Cerebellar nuclear complex (tissue), 1 donor: ENCODE measurements around the gene PMP22.
"Not testable (repeated sequence)": the region's sequence is repeated elsewhere in the genome, so short reads cannot be mapped to it uniquely, and the experiment has no call there.

Source experiments
- DNase-seq, 2 experiments: peaks; one replicate each; lab custom pipeline; 2025; lab: John Stamatoyannopoulos, UW

Gene PMP22

DNA sequence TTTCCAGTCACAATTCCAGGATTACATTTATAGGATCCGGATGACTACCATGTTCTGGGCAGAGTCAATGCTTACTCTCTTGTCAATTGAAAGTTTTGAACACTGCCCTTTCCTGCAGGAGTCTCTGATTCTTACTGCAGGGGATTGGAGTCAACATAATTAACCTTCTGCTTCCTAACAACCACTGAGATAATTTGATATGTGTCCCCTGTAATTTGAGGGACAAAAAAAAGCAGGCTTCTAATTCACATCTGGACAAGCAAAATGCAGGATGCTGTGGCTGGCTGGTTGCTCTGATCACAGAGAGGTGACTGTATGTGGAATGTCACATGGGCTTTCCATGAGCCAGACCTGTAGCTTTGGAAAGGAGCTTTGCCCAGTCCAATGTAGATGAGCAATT, 54.9 kb downstream of the PMP22 start:
- no peak for DNase-seq

DNA sequence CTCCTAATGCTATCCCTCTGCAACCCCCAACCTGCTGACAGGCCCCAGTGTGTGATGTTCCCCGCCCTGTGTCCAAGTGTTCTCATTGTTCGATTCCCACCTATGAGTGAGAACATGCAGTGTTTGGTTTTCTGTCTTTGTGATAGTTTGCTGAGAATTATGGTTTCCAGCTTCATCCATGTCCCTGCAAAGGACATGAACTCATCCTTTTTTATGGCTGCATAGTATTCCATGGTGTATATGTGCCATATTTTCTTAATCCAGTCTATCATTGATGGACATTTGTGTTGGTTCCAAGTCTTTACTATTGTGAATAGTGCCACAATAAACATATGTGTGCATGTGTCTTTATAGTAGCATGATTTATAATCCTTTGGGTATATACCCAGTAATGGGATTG, 62.1 kb downstream of the PMP22 start:
- not testable (repeated sequence) for DNase-seq

DNA sequence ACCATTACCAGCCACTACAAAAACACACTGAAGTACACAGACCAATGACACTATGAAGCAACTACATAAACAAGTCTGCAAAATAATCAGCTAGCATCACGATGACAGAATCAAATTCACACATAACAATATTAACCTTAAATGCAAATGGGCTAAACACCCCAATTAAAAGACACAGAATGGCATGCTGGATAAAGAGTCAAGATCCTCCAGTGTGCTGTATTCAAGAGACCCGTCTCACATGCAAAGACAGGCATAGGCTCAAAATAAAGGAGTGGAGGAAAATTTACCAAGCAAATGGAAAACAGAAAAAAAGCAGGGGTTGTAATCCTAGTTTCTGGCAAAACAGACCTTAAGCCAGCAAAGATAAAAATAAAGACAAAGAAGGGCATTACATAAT, 64.6 kb downstream of the PMP22 start:
- not testable (repeated sequence) for DNase-seq

DNA sequence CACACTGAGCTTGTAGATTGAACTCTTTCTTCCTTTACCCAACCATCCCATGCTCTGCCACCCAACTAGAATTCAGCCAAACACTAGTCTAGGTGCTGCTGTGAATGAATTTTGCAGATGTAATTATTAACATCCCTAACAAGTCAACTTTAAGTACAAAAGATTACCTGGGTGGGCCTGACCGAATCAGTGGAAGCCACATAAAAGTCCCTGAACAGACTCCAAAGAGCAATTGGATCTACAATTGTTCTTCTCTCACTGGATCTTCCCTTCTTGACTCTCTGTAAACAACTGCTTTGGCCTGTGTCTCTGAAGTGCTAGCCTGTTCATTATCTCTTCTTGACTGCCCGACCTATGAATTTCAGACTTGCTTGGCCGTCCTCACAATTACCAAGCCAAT, 67.9 kb downstream of the PMP22 start:
- no peak for DNase-seq

DNA sequence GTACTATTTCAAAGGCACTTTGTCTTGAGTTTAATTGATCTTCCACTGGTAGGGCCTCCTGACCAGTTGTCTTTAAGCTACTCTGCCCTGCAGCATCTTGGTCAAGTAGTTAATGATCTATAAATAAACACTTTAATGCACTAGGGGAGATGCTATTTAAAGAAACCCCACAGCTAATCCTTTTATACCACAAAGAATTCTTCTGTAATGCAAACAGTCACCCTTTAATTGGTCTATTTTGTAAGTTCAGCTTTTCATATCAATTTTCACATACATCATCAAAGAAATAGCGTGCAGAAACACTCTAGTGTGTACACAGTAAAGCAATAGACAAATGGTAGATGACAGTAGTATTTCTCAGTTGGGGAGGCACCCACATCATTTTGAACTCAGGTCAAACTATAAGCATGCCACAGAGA, 70.3 kb downstream of the PMP22 start:
- DNase-seq: no peak

DNA sequence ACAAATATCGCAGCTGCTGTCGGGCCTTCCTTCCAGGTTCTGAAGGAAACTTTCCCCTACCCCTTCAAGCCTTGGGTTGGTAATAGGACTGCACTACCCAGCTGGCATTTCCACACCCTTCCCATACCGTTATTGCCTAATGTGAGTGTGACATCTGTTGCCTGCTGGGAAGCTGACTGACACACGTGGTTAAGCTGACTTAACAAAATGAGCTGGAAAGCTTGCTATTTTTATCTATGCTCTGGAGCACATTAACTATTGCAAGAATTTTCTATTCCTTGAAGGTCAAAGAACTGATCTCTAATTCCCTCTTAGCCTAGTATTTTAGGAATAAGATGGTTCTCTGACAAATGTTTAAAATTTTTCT, 79.5 kb downstream of the PMP22 start:
- no peak for DNase-seq

DNA sequence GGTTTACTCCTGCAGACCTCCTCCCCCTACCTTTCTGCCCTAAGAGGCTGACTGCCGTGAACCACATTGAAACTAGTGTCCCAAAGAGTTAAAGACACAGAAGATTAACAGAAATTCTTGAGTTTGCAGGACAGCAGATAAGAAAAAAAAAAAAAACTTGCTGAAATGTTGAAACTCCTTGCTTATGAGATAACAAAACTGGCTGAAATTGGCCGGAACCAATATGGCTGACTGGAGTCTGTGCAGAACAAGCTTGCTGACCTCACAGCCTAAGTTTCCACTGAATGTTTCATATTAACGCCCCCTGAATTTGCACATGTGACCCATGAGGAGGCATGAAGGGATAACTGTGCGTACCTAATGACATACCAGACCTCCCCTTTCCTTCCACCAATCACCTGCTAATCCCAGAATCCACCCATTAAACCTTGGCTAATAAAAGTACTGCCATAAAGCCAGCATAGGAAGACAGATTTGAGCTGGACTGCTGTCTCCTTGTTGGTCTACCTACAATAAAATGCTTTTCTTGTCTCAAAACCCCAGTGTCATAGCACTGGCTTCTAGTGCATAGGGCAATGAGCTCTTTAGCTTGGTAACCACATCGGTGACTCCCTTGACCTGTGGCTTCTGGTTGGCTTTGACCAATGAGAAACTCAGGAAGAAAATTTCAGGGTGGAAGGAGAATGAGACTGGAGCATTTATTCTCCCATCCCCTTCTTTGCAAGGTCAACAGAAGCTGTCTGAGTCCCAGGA, 80.1 kb downstream of the PMP22 start:
- DNase-seq: no peak

DNA sequence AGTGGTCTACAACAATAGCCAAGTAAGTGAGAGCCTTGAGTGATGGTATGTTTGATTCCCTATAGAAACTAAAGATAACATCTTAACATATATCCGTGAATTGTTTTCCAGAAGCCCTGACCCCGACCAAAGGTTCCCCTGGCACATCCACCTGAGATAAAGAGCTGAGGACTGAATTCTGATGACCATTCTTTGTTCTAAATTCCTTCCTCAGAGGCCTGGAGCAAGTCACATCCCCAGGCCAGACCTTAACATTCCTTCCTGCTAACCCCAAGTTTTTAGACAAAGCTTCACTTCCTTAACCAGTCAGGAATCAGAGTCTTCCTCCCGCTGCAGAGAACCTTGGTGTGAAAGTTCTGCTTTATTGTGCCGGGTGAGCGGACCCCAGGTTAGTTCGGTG, 83.3 kb downstream of the PMP22 start:
- no peak for DNase-seq

DNA sequence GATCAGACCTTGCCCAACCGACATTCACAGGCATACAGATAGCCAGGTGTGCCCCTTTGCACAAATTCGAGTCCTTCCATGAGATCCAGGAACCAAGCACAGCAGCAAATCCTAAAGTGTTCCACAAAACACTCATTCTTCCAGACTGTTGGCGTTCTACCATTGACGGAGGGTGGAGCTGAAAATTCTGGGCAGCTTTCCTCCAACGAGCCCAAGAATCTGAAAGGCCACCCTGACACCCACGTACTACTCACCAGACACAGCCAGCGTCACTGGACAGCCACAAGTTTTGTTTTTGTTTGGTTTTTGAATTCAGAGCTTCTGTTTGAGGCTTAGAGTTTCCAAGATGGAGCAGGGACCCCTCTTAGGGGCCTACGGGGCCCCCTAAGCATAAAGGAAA, 83.8 kb downstream of the PMP22 start:
- no peak for DNase-seq

DNA sequence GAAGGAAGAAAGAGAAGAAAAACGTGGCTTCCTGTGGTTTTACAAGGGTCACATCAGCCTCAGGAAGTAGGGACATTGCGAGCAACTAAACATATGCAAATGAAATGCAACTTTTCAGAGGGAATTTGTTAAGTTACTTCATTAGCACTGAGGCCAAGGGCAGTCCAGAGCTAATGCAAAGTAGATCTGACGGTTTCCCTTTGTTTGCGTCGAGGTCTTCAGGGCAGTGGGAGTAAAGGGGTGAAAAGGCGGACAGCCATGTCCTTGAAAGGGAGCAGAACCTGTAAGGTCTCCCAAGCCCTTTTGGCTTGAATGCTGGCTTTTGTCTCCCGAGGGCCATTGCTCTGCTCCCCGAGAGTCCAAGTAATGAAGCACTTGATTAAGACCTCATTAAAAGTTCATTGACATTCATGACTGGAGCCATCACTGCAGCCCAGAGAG, 85.0 kb downstream of the PMP22 start:
- no peak for DNase-seq
